Right lobe of liver (tissue), 6 donors: ENCODE results near the gene CHN2. TPM values are rescaled to one million over a fixed set of nuclear protein-coding genes. Genes with fewer than 3 reads are reported as not detected.
A peak's percentile ranks its signal among the peaks of the same experiment; 100 is the strongest.

Source experiments
- ATAC-seq, 4 donors: fragments of 200-7000 bp; cut with Tn5 transposase; one replicate each; pipeline ENCODE4 v1.9.1; 2020; ENCODE audit warnings: mild to moderate bottlenecking in 4 of 4, moderate library complexity in 4 of 4
- DNase-seq, 3 donors: peaks; one replicate each; pipeline ENCODE4 v3.0.0-alpha.2; 2020
- H3K27ac ChIP-seq, 3 donors: fragments of 200-600 bp; one replicate each; pipeline ENCODE4 v1.8.0; 2022
- H3K27me3 ChIP-seq, 2 donors: fragments of 200-600 bp; one replicate each; pipeline ENCODE4 v1.8.0; 2022
- H3K36me3 ChIP-seq, 4 donors: fragments of 200-600 bp; sonication (generic) in 1 of 4; one replicate each; pipeline versions ENCODE4 v1.5.1 to v1.8.0; 2017 to 2022; ENCODE audit warnings: control low read depth in 1 of 4
- H3K4me1 ChIP-seq, 4 donors: fragments of 200-600 bp; sonication (generic) in 1 of 4; one replicate each; pipeline versions ENCODE4 v1.5.1 to v1.8.0; 2017 to 2022; ENCODE audit warnings: control low read depth in 1 of 4
- H3K4me3 ChIP-seq, 3 donors: fragments of 200-600 bp; one replicate each; pipeline ENCODE4 v1.8.0; 2022
- H3K9me3 ChIP-seq, 4 donors: fragments of 200-600 bp; sonication (generic) in 1 of 4; one replicate each; pipeline versions ENCODE4 v1.5.1 to v1.8.0; 2017 to 2022; ENCODE audit warnings: control low read depth in 1 of 4
- POLR2A ChIP-seq: fragments of 450-650 bp; IDR thresholded peaks from one replicate; pipeline ENCODE4 v1.6.1; 2017; ENCODE audit warnings: antibody characterized with exemption, mild to moderate bottlenecking
- WGBS: methylation state at CpG from one replicate; pipeline ENCODE4 v1.1.6; 2018; ENCODE audit warnings: low coverage, low lambda C conversion rate; ENCODE audit not compliant: insufficient coverage; ENCODE audit errors: missing lambda C conversion rate; 5-methylcytosine and 5-hydroxymethylcytosine counted together
- intact Hi-C, 2 donors: fragments of 100-400 bp; cut with DNase I; formaldehyde crosslinking; loops; one replicate each; pipeline versions ENCODE4 v1.11.2 to v1.14.1; 2022
- total RNA-seq, 6 experiments: library from RNA; depleted of rRNA in 2 of 6; stranded (reverse); fragments of >200 nt in 2 of 6; fragmentation: NEBNext Ultra II Directional in 3 of 6; extraction: Animal tissue kit (Norgen Biotek cat#: 25700) in 3 of 6; gene quantifications; one replicate each; pipeline versions ENCODE4 v1.1.0 to v1.2.4, GENCODE V29; 2016 to 2023
- TF ChIP-seq, protein P1 (sequence below), 4 donors: fragments of 200-600 bp in 3 of 4; fragments of 450-650 bp in 1 of 4; IDR thresholded peaks; one replicate each; pipeline versions ENCODE4 v1.5.1 to v1.8.0; 2016 to 2022; ENCODE audit warnings: antibody characterized with exemption in 4 of 4, mild to moderate bottlenecking in 2 of 4
- donor health status: DM: no; HTN: yes; CAD: no.
- donor health status: DM: no; HTN: no; CAD: no.
- donor health status: DM: no; HTN: no; CAD: no.
- donor health status: DM: no; HTN: yes; CAD: no.
- donor health status: DM: no; HTN: yes; CAD: no.

The CHN2 gene
- total RNA-seq, 6 experiments from 2014 or later, result 20.1 to 57.7 (median 31.5) TPM

DNA sequence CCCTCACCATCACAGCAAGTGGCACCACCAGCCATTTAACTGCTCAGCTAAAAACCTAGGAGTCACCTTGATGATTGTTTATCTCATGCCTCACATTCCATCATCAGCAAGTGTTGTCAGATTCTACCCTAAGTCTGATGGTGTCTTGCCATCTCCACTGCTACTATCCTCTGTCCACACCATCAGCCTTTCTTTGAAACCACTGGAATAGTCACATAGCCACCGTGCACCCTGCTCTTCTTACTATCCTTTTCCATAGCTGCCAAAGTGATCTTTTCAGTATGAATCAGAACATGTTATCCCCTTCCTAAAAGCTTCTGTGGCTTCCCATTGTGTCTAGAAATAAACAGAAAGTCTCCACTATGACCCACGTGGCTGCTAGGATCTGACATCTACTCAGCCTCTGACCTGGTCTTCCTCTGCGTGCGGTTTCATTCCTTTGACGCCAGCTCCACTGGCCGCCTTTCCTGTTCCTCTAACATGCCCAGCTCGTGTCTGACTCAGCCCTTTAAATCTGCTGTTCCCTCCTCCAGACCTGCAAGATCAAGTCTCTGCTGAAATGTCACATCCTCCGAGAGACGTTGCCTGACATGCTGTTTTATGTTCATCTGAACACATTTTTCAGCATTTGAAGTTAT, 16.5 kb upstream of the CHN2 start:
- no peaks in the 10 kb centered on the region for H3K4me1 ChIP-seq
- H3K36me3 ChIP-seq, result no peaks in the 10 kb centered on the region
- ATAC-seq (peak; percentile 82 to 98 (median 96)), DNase-seq (peak; percentile 55 to 69 (median 62))
- WGBS, result 50% methylated on average over 9 of the region's 9 CpGs
- TF ChIP-seq, protein P1, sequence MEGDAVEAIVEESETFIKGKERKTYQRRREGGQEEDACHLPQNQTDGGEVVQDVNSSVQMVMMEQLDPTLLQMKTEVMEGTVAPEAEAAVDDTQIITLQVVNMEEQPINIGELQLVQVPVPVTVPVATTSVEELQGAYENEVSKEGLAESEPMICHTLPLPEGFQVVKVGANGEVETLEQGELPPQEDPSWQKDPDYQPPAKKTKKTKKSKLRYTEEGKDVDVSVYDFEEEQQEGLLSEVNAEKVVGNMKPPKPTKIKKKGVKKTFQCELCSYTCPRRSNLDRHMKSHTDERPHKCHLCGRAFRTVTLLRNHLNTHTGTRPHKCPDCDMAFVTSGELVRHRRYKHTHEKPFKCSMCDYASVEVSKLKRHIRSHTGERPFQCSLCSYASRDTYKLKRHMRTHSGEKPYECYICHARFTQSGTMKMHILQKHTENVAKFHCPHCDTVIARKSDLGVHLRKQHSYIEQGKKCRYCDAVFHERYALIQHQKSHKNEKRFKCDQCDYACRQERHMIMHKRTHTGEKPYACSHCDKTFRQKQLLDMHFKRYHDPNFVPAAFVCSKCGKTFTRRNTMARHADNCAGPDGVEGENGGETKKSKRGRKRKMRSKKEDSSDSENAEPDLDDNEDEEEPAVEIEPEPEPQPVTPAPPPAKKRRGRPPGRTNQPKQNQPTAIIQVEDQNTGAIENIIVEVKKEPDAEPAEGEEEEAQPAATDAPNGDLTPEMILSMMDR (IDR thresholded peaks at IDR 0.05), result no peak
- no peak for TF ChIP-seq POLR2A
- no peaks in the 10 kb centered on the region for H3K9me3 ChIP-seq
- peak overlapping the region in 1 of 3 donors; percentile 25 for H3K27ac ChIP-seq
- no peak overlapping the region for H3K4me3 ChIP-seq
- H3K27me3 ChIP-seq, result no peaks in the 10 kb centered on the region
- intact Hi-C loops, result no loop called here

DNA sequence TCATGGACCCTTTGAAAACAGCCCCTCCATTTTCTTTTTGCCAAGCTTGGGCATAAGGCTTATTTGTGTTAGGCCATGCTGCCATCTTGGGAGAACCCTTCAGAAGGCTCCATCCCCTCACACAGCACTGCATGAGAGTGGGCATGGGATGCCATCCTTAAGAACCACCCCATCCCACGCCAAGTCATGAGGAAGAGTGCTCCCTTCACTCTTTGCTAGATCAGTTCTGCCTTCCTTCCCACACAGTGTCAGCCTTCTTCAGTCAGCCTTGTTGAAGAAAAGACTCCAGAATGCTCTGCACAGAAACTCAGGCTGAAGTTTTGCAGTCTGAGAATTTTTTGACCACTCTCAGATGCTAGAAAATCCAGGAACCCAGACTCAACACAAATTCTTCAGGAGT, 15.5 kb upstream of the CHN2 start:
- intact Hi-C loops, result no loop called here
- Histone ChIP-seq H3K4me3 (no peak overlapping the region), H3K4me1 (no peaks in the 10 kb centered on the region), H3K27me3 (no peaks in the 10 kb centered on the region), H3K27ac (no peak overlapping the region), H3K9me3 (no peaks in the 10 kb centered on the region), H3K36me3 (no peaks in the 10 kb centered on the region)
- ATAC-seq (no peak), DNase-seq (no peak)
- TF ChIP-seq, protein P1 (IDR thresholded peaks at IDR 0.05), result no peak
- no peak for TF ChIP-seq POLR2A
- 78% methylated on average over 1 of the region's 1 CpG for WGBS

DNA sequence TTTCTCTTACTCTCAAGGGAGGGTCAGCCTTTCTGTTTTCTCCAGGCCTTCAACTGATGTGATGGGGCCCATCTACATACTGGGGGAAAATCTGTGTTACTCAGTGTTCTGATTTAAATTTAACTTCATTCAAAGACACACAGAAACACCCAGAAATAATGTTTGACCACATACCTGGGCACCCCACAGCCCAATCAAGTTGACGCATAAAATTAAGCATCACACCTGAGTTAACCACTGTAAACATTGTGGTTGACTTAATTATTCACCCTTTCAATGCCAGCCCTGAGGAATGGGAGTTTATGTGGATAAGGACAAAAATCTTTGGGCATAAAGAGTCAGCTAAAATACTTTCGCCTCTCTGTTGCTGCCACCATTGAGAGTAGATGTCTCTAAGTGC, 10.0 kb upstream of the CHN2 start:
- no peaks in the 10 kb centered on the region for H3K36me3 ChIP-seq
- H3K27ac ChIP-seq, result no peak overlapping the region
- no peaks in the 10 kb centered on the region for H3K9me3 ChIP-seq
- no peak for TF ChIP-seq POLR2A
- TF ChIP-seq, protein P1 (IDR thresholded peaks at IDR 0.05), result no peak
- peaks cover 0 to 3% (median 0%) of the 10 kb centered on the region in 4 donors for H3K4me1 ChIP-seq
- ATAC-seq (no peak), DNase-seq (no peak)
- 100% methylated on average over 1 of the region's 2 CpGs for WGBS
- intact Hi-C loops, result no loop called here
- no peaks in the 10 kb centered on the region for H3K27me3 ChIP-seq
- no peak overlapping the region for H3K4me3 ChIP-seq

DNA sequence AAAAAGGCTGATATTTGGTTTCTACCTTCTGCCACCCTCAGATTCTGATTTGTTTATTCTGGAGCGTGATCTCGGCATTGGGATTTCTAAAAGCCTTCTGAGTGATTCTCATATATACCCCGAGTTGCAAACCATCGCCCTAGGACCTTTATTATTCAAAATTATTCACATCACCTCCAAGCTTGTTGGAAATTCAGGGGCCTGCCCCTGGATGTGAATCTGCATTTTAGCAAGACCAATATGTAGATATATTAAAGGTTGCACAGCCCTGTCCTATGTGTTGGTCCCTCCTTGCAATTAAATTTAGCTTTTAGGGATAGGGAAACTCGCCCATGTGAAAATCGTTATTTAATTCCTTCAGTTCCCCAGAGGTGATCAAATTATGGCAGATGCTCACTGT, 9.0 kb upstream of the CHN2 start:
- Histone ChIP-seq H3K4me3 (no peak overlapping the region), H3K4me1 (peaks cover 0 to 13% (median 3%) of the 10 kb centered on the region in 4 donors), H3K27me3 (no peaks in the 10 kb centered on the region), H3K27ac (no peak overlapping the region), H3K36me3 (no peaks in the 10 kb centered on the region), H3K9me3 (no peaks in the 10 kb centered on the region)
- no peak for ATAC-seq
- intact Hi-C loops, result no loop called here
- WGBS, result 88% methylated on average over 6 of the region's 6 CpGs
- TF ChIP-seq, protein P1 (IDR thresholded peaks at IDR 0.05), result no peak
- no peak for TF ChIP-seq POLR2A
- DNase-seq, result no peak
